Measurements from ENCODE around the gene SMIM43. TPM values are rescaled to one million over a fixed set of nuclear protein-coding genes. Genes with fewer than 3 reads are reported as not detected.

The SMIM43 gene
- total and polyA plus RNA-seq, 4 donors = not detected

DNA sequence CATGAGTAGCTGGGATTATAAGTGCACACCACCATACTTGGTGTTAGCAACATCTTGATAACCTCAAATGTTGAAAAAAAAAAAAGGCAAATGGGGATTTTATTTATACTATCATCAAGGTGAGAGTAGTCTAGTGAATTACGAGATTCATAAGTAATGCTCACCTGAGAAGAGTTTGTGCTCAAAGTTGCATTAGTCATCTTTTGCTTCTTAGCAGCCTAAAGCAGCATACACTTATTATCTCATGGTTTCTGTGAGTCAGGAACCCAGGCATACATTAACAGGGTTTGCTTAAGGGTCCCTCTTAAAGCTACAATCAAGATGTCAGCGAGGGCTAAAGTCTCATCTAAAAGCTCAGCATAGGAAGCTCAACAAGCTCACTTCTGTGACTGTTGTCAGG is 28.0 kb upstream of the SMIM43 start:
- Histone ChIP-seq H3K9ac (ENCODE audit: low read depth in 1 of 2, low read length in 2 of 2) (no peak overlapping the region), H3K27ac (ENCODE audit: low read depth in 1 of 2, low read length in 2 of 2) (no peak overlapping the region), H3K4me1 (ENCODE audit: control insufficient read depth in 4 of 4, insufficient read depth in 4 of 4, low read length in 3 of 4) (no peaks in the 10 kb centered on the region), H3K9me3 (ENCODE audit: control insufficient read depth in 4 of 4, low read length in 3 of 4) (no peaks in the 10 kb centered on the region), H3K36me3 (ENCODE audit: control insufficient read depth in 4 of 4, insufficient read depth in 3 of 4, low read depth in 1 of 4, low read length in 3 of 4) (no peaks in the 10 kb centered on the region), H3K27me3 (ENCODE audit: control insufficient read depth in 4 of 4, insufficient read depth in 4 of 4, low read length in 3 of 4) (no peaks in the 10 kb centered on the region), H3K4me3 (ENCODE audit: low read depth in 1 of 3, low read length in 3 of 3) (no peak overlapping the region)
- WGBS = 88% methylated on average over 2 of the region's 2 CpGs
- DNase-seq (ENCODE audit: low spot score) = no peak
- TF ChIP-seq EGR1 (IDR thresholded peaks at IDR 0.05; ENCODE audit: low read depth in 2 of 2) (no peak), HNF4A (conservative IDR thresholded peaks at IDR 0.05) (no peak), HNF4G (IDR thresholded peaks at IDR 0.05) (no peak), REST (IDR thresholded peaks at IDR 0.05) (no peak), SP1 (IDR thresholded peaks at IDR 0.05) (no peak), RXRA (IDR thresholded peaks at IDR 0.05) (no peak), MAX (IDR thresholded peaks at IDR 0.05) (no peak)
- TF ChIP-seq, protein P1, sequence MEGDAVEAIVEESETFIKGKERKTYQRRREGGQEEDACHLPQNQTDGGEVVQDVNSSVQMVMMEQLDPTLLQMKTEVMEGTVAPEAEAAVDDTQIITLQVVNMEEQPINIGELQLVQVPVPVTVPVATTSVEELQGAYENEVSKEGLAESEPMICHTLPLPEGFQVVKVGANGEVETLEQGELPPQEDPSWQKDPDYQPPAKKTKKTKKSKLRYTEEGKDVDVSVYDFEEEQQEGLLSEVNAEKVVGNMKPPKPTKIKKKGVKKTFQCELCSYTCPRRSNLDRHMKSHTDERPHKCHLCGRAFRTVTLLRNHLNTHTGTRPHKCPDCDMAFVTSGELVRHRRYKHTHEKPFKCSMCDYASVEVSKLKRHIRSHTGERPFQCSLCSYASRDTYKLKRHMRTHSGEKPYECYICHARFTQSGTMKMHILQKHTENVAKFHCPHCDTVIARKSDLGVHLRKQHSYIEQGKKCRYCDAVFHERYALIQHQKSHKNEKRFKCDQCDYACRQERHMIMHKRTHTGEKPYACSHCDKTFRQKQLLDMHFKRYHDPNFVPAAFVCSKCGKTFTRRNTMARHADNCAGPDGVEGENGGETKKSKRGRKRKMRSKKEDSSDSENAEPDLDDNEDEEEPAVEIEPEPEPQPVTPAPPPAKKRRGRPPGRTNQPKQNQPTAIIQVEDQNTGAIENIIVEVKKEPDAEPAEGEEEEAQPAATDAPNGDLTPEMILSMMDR (IDR thresholded peaks at IDR 0.05; ENCODE audit: low read depth, low read length, missing input control) = no peak

DNA sequence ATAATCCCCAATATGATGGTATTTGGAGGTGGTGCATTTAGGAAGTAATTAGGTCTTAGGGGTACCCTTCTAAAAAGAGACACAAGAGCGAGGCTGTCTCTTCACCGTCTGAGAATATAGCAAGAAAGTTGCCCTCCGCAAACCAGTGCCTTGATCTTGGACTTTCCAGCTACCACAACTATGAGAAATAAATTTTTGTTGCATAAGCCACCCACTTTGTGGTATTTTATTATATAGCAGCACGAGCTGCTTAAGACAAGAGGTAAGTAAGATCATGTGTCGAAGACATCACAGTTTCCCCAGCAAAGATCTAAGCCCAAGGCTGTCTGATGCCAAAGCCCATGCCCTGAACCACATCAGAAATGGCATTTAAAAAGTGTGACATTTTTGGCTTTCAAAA is 26.5 kb upstream of the SMIM43 start:
- H3K4me3 ChIP-seq (ENCODE audit: low read depth in 1 of 3, low read length in 3 of 3) = no peak overlapping the region
- TF ChIP-seq HNF4A (conservative IDR thresholded peaks at IDR 0.05) = no peak
- TF ChIP-seq, protein P1 (IDR thresholded peaks at IDR 0.05; ENCODE audit: low read depth, low read length, missing input control) = no peak
- TF ChIP-seq JUND (IDR thresholded peaks at IDR 0.05) = no peak
- no peak for TF ChIP-seq GABPA (IDR thresholded peaks at IDR 0.05 in 1 of 2, conservative IDR thresholded peaks at IDR 0.05 in 1 of 2)
- TF ChIP-seq HNF4G (IDR thresholded peaks at IDR 0.05) = no peak
- TF ChIP-seq RAD21 (IDR thresholded peaks at IDR 0.05) = no peak
- no peak for TF ChIP-seq FOXA1 (IDR thresholded peaks at IDR 0.05)
- TF ChIP-seq TAF1 (conservative IDR thresholded peaks at IDR 0.05) = no peak
- TF ChIP-seq ATF3 (IDR thresholded peaks at IDR 0.05) = no peak
- no peak for TF ChIP-seq EGR1 (IDR thresholded peaks at IDR 0.05; ENCODE audit: low read depth in 2 of 2)
- TF ChIP-seq RXRA (IDR thresholded peaks at IDR 0.05) = no peak
- no peaks in the 10 kb centered on the region for H3K27me3 ChIP-seq (ENCODE audit: control insufficient read depth in 4 of 4, insufficient read depth in 4 of 4, low read length in 3 of 4)
- no peak overlapping the region for H3K9ac ChIP-seq (ENCODE audit: low read depth in 1 of 2, low read length in 2 of 2)
- no peak overlapping the region for H3K27ac ChIP-seq (ENCODE audit: low read depth in 1 of 2, low read length in 2 of 2)
- H3K36me3 ChIP-seq (ENCODE audit: control insufficient read depth in 4 of 4, insufficient read depth in 3 of 4, low read depth in 1 of 4, low read length in 3 of 4) = no peaks in the 10 kb centered on the region
- DNase-seq (ENCODE audit: low spot score) = no peak
- no peaks in the 10 kb centered on the region for H3K9me3 ChIP-seq (ENCODE audit: control insufficient read depth in 4 of 4, low read length in 3 of 4)
- 91% methylated on average over 5 of the region's 5 CpGs for WGBS
- no peaks in the 10 kb centered on the region for H3K4me1 ChIP-seq (ENCODE audit: control insufficient read depth in 4 of 4, insufficient read depth in 4 of 4, low read length in 3 of 4)

All from liver (tissue), 9 donors.